HG03097 (cell line): Measurements from ENCODE around the gene DEPDC5.
"Not testable (repeated sequence)": the region's sequence is repeated elsewhere in the genome, so short reads cannot be mapped to it uniquely, and the experiment has no call there.

ENCODE experiments used
- ATAC-seq: cut with Tn5 transposase; IDR thresholded peaks from one replicate; pipeline ENCODE4 v1.9.1; 2021; ENCODE audit not compliant: unreplicated experiment, low FRiP score

DEPDC5 gene

GRCh38 chr22:31813898-31814297 lies 60.1 kb downstream of the DEPDC5 start:
- ATAC-seq: not testable (repeated sequence)

GRCh38 chr22:31814942-31815341 lies 61.1 kb downstream of the DEPDC5 start:
- ATAC-seq: no peak

- not testable (repeated sequence) for ATAC-seq
These were observed 61.6 kb downstream of the DEPDC5 start for GRCh38 chr22:31815383-31815814.

- no peak for ATAC-seq
These were observed 62.9 kb downstream of the DEPDC5 start for GRCh38 chr22:31816750-31817149.

- ATAC-seq: no peak
These were observed 64.9 kb downstream of the DEPDC5 start for GRCh38 chr22:31818481-31819392.

GRCh38 chr22:31820655-31821054 lies 66.8 kb downstream of the DEPDC5 start:
- no peak for ATAC-seq

- no peak for ATAC-seq
These were observed 67.8 kb downstream of the DEPDC5 start for GRCh38 chr22:31821572-31821971.

- no peak for ATAC-seq
These were observed 68.7 kb downstream of the DEPDC5 start for GRCh38 chr22:31822523-31822922.

- ATAC-seq: no peak
These were observed 71.7 kb downstream of the DEPDC5 start for GRCh38 chr22:31825513-31825912.

GRCh38 chr22:31826443-31826842 lies 72.6 kb downstream of the DEPDC5 start:
- ATAC-seq: no peak

GRCh38 chr22:31828739-31829138 lies 74.9 kb downstream of the DEPDC5 start:
- no peak for ATAC-seq

GRCh38 chr22:31829505-31829904 lies 75.7 kb downstream of the DEPDC5 start:
- ATAC-seq: no peak

GRCh38 chr22:31830721-31831070 lies 76.9 kb downstream of the DEPDC5 start:
- ATAC-seq: no peak

- no peak for ATAC-seq
These were observed 80.1 kb downstream of the DEPDC5 start for GRCh38 chr22:31833930-31834329.

- no peak for ATAC-seq
These were observed 82.2 kb downstream of the DEPDC5 start for GRCh38 chr22:31836010-31836409.

GRCh38 chr22:31838917-31839316 lies 85.1 kb downstream of the DEPDC5 start:
- ATAC-seq: no peak

- no peak for ATAC-seq
These were observed 86.2 kb downstream of the DEPDC5 start for GRCh38 chr22:31839986-31840385.

GRCh38 chr22:31840585-31840984 lies 86.8 kb downstream of the DEPDC5 start:
- no peak for ATAC-seq

GRCh38 chr22:31841078-31841827 lies 87.4 kb downstream of the DEPDC5 start:
- no peak for ATAC-seq

GRCh38 chr22:31843526-31843925 lies 89.7 kb downstream of the DEPDC5 start:
- no peak for ATAC-seq

- ATAC-seq: no peak
These were observed 91.1 kb downstream of the DEPDC5 start for GRCh38 chr22:31844941-31845340.
